GM23338 (cell line): ENCODE measurements around the gene XRCC4. TPM values are rescaled to one million over a fixed set of nuclear protein-coding genes. Genes with fewer than 3 reads are reported as not detected.

Source experiments
- ATAC-seq: fragments of 200-7000 bp; cut with Tn5 transposase; 3 replicates; pipeline ENCODE4 v1.9.1; 2020
- DNase-seq: peaks from one replicate; pipeline ENCODE4 v3.0.0-alpha.2; 2015; ENCODE audit warnings: low spot score
- H2AFZ ChIP-seq: fragments of 200-600 bp; sonication (generic); 2 replicates; pipeline ENCODE4 v1.8.0; 2016; ENCODE audit warnings: antibody characterized with exemption, mild to moderate bottlenecking, moderate library complexity
- H3F3A ChIP-seq: fragments of 200-600 bp; sonication (generic); replicated peaks from 2 replicates; pipeline ENCODE4 v1.8.0; 2017; ENCODE audit warnings: antibody characterized with exemption, mixed run types, low read depth
- H3K27ac ChIP-seq: fragments of 200-600 bp; sonication (generic); 2 replicates; pipeline ENCODE4 v1.6.1; 2016; ENCODE audit warnings: low read depth
- H3K27me3 ChIP-seq: fragments of 200-600 bp; sonication (generic); 2 replicates; pipeline ENCODE4 v1.8.0; 2016; ENCODE audit warnings: mild to moderate bottlenecking, mixed run types, moderate library complexity; ENCODE audit not compliant: insufficient read depth
- H3K36me3 ChIP-seq: fragments of 200-600 bp; sonication (generic); 2 replicates; pipeline ENCODE4 v1.8.0; 2016; ENCODE audit warnings: mild to moderate bottlenecking; ENCODE audit not compliant: insufficient read depth
- H3K4me1 ChIP-seq: fragments of 200-600 bp; sonication (generic); 2 replicates; pipeline ENCODE4 v1.8.0; 2016; ENCODE audit warnings: mild to moderate bottlenecking, moderate library complexity; ENCODE audit not compliant: insufficient read depth
- H3K4me2 ChIP-seq: fragments of 200-600 bp; sonication (generic); 2 replicates; pipeline ENCODE4 v1.7.1; 2017; ENCODE audit warnings: mixed run types
- H3K4me3 ChIP-seq: fragments of 200-600 bp; sonication (generic); 2 replicates; pipeline ENCODE4 v1.6.1; 2016; ENCODE audit warnings: mixed run types
- H3K79me2 ChIP-seq: fragments of 200-600 bp; sonication (generic); replicated peaks from 2 replicates; pipeline ENCODE4 v1.8.0; 2017; ENCODE audit warnings: mild to moderate bottlenecking; ENCODE audit not compliant: insufficient read depth
- H3K9me2 ChIP-seq: fragments of 200-600 bp; sonication (generic); 2 replicates; pipeline ENCODE4 v1.8.0; 2017; ENCODE audit not compliant: insufficient read depth
- H4K20me1 ChIP-seq: fragments of 200-600 bp; sonication (generic); replicated peaks from 2 replicates; pipeline ENCODE4 v1.8.0; 2017; ENCODE audit warnings: mild to moderate bottlenecking; ENCODE audit not compliant: insufficient read depth
- H3K27ac Mint-ChIP-seq: 2 replicates; pipeline ENCODE4 v1.8.0; 2020; ENCODE audit warnings: inconsistent platforms, mild to moderate bottlenecking, moderate library complexity, mixed read lengths
- H3K27me3 Mint-ChIP-seq: 3 replicates; pipeline ENCODE4 v1.8.0; 2022; ENCODE audit warnings: low read depth, mild to moderate bottlenecking, moderate library complexity, mixed read lengths, inconsistent platforms; ENCODE audit not compliant: insufficient read depth, poor library complexity
- H3K36me3 Mint-ChIP-seq: 3 replicates; pipeline ENCODE4 v1.8.0; 2021; ENCODE audit warnings: low read depth, mild to moderate bottlenecking, inconsistent platforms, moderate library complexity, mixed read lengths
- H3K4me1 Mint-ChIP-seq: 3 replicates; pipeline ENCODE4 v1.8.0; 2020; ENCODE audit warnings: mild to moderate bottlenecking, inconsistent platforms, mixed read lengths
- H3K4me3 Mint-ChIP-seq: 3 replicates; pipeline ENCODE4 v1.8.0; 2021; ENCODE audit warnings: moderate library complexity, mild to moderate bottlenecking, inconsistent platforms, mixed read lengths
- H3K9me3 Mint-ChIP-seq: 3 replicates; pipeline ENCODE4 v1.8.0; 2020; ENCODE audit warnings: moderate library complexity, mild to moderate bottlenecking, inconsistent platforms, mixed read lengths
- CREB1 ChIP-seq: fragments of 250-450 bp; sonication (Bioruptor Pico); IDR thresholded peaks from 2 replicates; pipeline ENCODE4 v1.5.0; 2020; ENCODE audit warnings: low read depth, mild to moderate bottlenecking, moderate library complexity
- EZH2 ChIP-seq: fragments of 200-600 bp; sonication (generic); IDR thresholded peaks from one replicate; pipeline ENCODE4 v1.8.0; 2017; ENCODE audit warnings: antibody characterized with exemption, mild to moderate bottlenecking, low read depth; ENCODE audit not compliant: unreplicated experiment
- EZH2phosphoT487 ChIP-seq: fragments of 200-600 bp; sonication (generic); IDR thresholded peaks from one replicate; pipeline ENCODE4 v1.8.1; 2018; ENCODE audit warnings: antibody characterized with exemption; ENCODE audit not compliant: unreplicated experiment
- JUNB ChIP-seq: IDR thresholded peaks from one replicate; pipeline ENCODE4 v1.6.1; 2016; ENCODE audit warnings: antibody characterized with exemption; ENCODE audit not compliant: unreplicated experiment
- NANOG ChIP-seq: IDR thresholded peaks from 2 replicates; pipeline ENCODE4 v1.6.1; 2016; ENCODE audit warnings: antibody characterized with exemption, borderline replicate concordance
- POLR2AphosphoS5 ChIP-seq: IDR thresholded peaks from 2 replicates; pipeline ENCODE4 v1.6.1; 2016; ENCODE audit warnings: antibody characterized with exemption, low read depth
- STAT1 ChIP-seq: IDR thresholded peaks from one replicate; pipeline ENCODE4 v1.6.1; 2016; ENCODE audit warnings: antibody characterized with exemption; ENCODE audit not compliant: unreplicated experiment
- ZNF114 ChIP-seq: fragments of 250-450 bp; sonication (Bioruptor Pico); IDR thresholded peaks from 2 replicates; pipeline ENCODE4 v1.5.0; 2020; ENCODE audit warnings: mild to moderate bottlenecking, moderate library complexity
- ZNF331 ChIP-seq: fragments of 250-450 bp; sonication (Bioruptor Pico); IDR thresholded peaks from 2 replicates; pipeline ENCODE4 v1.5.0; 2020; ENCODE audit warnings: low read depth, mild to moderate bottlenecking, moderate library complexity
- polyA plus RNA-seq: library from polyadenylated mRNA; unstranded; fragments of >200 nt; fragmentation: Nextera tagmentation; extraction: Ambion mirVana; gene quantifications from 2 replicates; pipeline ENCODE4 v1.2.1, GENCODE V29; 2016
- total RNA-seq: library from RNA; depleted of rRNA; stranded (reverse); fragments of >200 nt; shearing (Covaris generic); gene quantifications from 2 replicates; pipeline ENCODE4 v1.2.3, GENCODE V29; 2014
- TF ChIP-seq, protein P1 (sequence below): IDR thresholded peaks from 2 replicates; pipeline ENCODE4 v1.6.1; 2016; ENCODE audit warnings: antibody characterized with exemption
- TF ChIP-seq, protein P2 (sequence below), 2 experiments: fragments of 200-600 bp in 1 of 2; sonication (generic) in 1 of 2; conservative IDR thresholded peaks; 2 replicates each; pipeline versions ENCODE4 v1.5.1 to v1.6.1; 2016 to 2017; ENCODE audit warnings: antibody characterized with exemption in 2 of 2, low read depth in 2 of 2, mild to moderate bottlenecking in 2 of 2, moderate library complexity in 1 of 2
- TF ChIP-seq, protein P3 (sequence below): IDR thresholded peaks from one replicate; pipeline ENCODE4 v1.6.1; 2018; ENCODE audit warnings: antibody characterized with exemption; ENCODE audit not compliant: unreplicated experiment

XRCC4 gene
- total and polyA plus RNA-seq, 2 experiments from 2014 or later = 11.5 to 22.4 TPM

GRCh38 chr5:83348281-83348780 lies 271.0 kb downstream of the XRCC4 start (continued):
- TF ChIP-seq, protein P1, sequence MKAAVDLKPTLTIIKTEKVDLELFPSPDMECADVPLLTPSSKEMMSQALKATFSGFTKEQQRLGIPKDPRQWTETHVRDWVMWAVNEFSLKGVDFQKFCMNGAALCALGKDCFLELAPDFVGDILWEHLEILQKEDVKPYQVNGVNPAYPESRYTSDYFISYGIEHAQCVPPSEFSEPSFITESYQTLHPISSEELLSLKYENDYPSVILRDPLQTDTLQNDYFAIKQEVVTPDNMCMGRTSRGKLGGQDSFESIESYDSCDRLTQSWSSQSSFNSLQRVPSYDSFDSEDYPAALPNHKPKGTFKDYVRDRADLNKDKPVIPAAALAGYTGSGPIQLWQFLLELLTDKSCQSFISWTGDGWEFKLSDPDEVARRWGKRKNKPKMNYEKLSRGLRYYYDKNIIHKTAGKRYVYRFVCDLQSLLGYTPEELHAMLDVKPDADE = no peak
- no peak for TF ChIP-seq STAT1

GRCh38 chr5:83353231-83353630 lies 275.9 kb downstream of the XRCC4 start:
- Histone ChIP-seq H3K36me3 (peaks cover 3% of the 10 kb centered on the region), H3K27ac (peak overlapping the region; percentile 95), H3K4me3 (no peak overlapping the region), H2AFZ (no peak overlapping the region), H4K20me1 (no peaks in the 10 kb centered on the region), H3K4me1 (peaks cover 36% of the 10 kb centered on the region), H3K9me2 (no peaks in the 10 kb centered on the region), H3K79me2 (no peaks in the 10 kb centered on the region), H3F3A (no peaks in the 10 kb centered on the region), H3K4me2 (0 out of 2 replicates have a peak overlapping the region, but pooled peaks have one; percentile 8), H3K27me3 (no peaks in the 10 kb centered on the region)
- TF ChIP-seq POLR2AphosphoS5 (no peak), EZH2 (no peak), CREB1 (CRISPR knock-in tag) (no peak)
- TF ChIP-seq, protein P1 = no peak
- TF ChIP-seq, protein P2, sequence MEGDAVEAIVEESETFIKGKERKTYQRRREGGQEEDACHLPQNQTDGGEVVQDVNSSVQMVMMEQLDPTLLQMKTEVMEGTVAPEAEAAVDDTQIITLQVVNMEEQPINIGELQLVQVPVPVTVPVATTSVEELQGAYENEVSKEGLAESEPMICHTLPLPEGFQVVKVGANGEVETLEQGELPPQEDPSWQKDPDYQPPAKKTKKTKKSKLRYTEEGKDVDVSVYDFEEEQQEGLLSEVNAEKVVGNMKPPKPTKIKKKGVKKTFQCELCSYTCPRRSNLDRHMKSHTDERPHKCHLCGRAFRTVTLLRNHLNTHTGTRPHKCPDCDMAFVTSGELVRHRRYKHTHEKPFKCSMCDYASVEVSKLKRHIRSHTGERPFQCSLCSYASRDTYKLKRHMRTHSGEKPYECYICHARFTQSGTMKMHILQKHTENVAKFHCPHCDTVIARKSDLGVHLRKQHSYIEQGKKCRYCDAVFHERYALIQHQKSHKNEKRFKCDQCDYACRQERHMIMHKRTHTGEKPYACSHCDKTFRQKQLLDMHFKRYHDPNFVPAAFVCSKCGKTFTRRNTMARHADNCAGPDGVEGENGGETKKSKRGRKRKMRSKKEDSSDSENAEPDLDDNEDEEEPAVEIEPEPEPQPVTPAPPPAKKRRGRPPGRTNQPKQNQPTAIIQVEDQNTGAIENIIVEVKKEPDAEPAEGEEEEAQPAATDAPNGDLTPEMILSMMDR (conservative IDR thresholded peaks at IDR 0.05; ENCODE audit: low read depth in 2 of 2) = no peak
- H3K4me1 Mint-ChIP-seq = peaks cover 47% of the 10 kb centered on the region
- peaks cover 38% of the 10 kb centered on the region for H3K36me3 Mint-ChIP-seq
- DNase-seq (no peak), ATAC-seq (no peak)
- peak overlapping the region; percentile 89 for H3K27ac Mint-ChIP-seq
- H3K4me3 Mint-ChIP-seq = no peak overlapping the region
- H3K27me3 Mint-ChIP-seq = no peaks in the 10 kb centered on the region
- peaks cover 31% of the 10 kb centered on the region for H3K9me3 Mint-ChIP-seq

DNA sequence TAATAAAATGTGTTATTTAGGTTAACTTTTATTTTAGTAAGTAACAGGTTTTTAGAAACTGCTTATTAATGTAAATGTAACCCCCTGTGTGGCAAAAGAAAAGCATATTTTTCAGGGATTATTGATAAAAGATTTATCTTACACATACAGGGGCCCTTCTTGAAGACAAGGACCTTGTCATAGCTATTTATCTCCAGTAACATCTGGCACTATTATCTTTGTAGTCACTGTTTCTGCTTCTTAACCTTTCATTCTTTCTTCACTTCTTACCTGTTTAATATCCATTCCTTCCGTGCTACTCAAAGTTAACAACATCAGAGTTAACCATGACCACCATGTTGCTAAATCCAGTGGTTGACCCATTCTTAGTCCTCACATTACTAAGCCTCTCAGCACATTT lies 276.4 kb downstream of the XRCC4 start:
- ATAC-seq (no peak), DNase-seq (no peak)
- H3K27me3 ChIP-seq = no peaks in the 10 kb centered on the region
- H3K27ac Mint-ChIP-seq = peak overlapping the region; percentile 95
- H3K36me3 ChIP-seq = peaks cover 3% of the 10 kb centered on the region
- 0 out of 2 replicates have a peak overlapping the region, but pooled peaks have one; percentile 10 for H3K4me3 ChIP-seq
- H3K4me1 ChIP-seq = peaks cover 39% of the 10 kb centered on the region
- H3K9me2 ChIP-seq = no peaks in the 10 kb centered on the region
- H3K79me2 ChIP-seq = no peaks in the 10 kb centered on the region
- no peaks in the 10 kb centered on the region for H4K20me1 ChIP-seq
- H3K4me1 Mint-ChIP-seq = peaks cover 51% of the 10 kb centered on the region
- H2AFZ ChIP-seq = no peak overlapping the region
- H3K4me2 ChIP-seq = peak overlapping the region; percentile 8
- H3K36me3 Mint-ChIP-seq = peaks cover 32% of the 10 kb centered on the region
- H3K27ac ChIP-seq = peak overlapping the region; percentile 95
- no peaks in the 10 kb centered on the region for H3F3A ChIP-seq
- no peaks in the 10 kb centered on the region for H3K27me3 Mint-ChIP-seq
- H3K9me3 Mint-ChIP-seq = peaks cover 25% of the 10 kb centered on the region
- no peak overlapping the region for H3K4me3 Mint-ChIP-seq
- no peak for TF ChIP-seq ZNF114 (CRISPR knock-in tag)
- TF ChIP-seq, protein P3, sequence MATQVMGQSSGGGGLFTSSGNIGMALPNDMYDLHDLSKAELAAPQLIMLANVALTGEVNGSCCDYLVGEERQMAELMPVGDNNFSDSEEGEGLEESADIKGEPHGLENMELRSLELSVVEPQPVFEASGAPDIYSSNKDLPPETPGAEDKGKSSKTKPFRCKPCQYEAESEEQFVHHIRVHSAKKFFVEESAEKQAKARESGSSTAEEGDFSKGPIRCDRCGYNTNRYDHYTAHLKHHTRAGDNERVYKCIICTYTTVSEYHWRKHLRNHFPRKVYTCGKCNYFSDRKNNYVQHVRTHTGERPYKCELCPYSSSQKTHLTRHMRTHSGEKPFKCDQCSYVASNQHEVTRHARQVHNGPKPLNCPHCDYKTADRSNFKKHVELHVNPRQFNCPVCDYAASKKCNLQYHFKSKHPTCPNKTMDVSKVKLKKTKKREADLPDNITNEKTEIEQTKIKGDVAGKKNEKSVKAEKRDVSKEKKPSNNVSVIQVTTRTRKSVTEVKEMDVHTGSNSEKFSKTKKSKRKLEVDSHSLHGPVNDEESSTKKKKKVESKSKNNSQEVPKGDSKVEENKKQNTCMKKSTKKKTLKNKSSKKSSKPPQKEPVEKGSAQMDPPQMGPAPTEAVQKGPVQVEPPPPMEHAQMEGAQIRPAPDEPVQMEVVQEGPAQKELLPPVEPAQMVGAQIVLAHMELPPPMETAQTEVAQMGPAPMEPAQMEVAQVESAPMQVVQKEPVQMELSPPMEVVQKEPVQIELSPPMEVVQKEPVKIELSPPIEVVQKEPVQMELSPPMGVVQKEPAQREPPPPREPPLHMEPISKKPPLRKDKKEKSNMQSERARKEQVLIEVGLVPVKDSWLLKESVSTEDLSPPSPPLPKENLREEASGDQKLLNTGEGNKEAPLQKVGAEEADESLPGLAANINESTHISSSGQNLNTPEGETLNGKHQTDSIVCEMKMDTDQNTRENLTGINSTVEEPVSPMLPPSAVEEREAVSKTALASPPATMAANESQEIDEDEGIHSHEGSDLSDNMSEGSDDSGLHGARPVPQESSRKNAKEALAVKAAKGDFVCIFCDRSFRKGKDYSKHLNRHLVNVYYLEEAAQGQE = no peak
- no peak for TF ChIP-seq NANOG
- no peak for TF ChIP-seq POLR2AphosphoS5
- TF ChIP-seq, protein P1 = no peak
- TF ChIP-seq EZH2phosphoT487 = no peak
- TF ChIP-seq STAT1 = no peak
- no peak for TF ChIP-seq JUNB
- no peak for TF ChIP-seq ZNF331
